Endometrial microvascular endothelial cells (primary cell): ENCODE measurements around the gene KRTAP9-4. TPM values are rescaled to one million over a fixed set of nuclear protein-coding genes. Genes with fewer than 3 reads are reported as not detected.
"Not testable (repeated sequence)": the region's sequence is repeated elsewhere in the genome, so short reads cannot be mapped to it uniquely, and the experiment has no call there.

Source experiments
- in situ Hi-C: cut with HindIII; loops from 2 replicates; pipeline ENCODE4 v1.10.0; 2017; ENCODE audit warnings: low sequenced_read_pairs, low pct_unique_long_range_greater_than_20kb; ENCODE audit errors: inconsistent ontology term
- total RNA-seq: library from RNA; depleted of rRNA; stranded (reverse); fragments of >200 nt; gene quantifications from one replicate; pipeline ENCODE4 v1.2.3, GENCODE V29; 2015; ENCODE audit errors: inconsistent ontology term

The KRTAP9-4 gene
- not detected for total RNA-seq

GRCh38 chr17:41249637-41250240 lies at the start of gene KRTAP9-4:
KRTAP9-4 (plus strand) TSS chr17:41249687; CDS start chr17:41249721, 34 bp downstream.
- in situ Hi-C loops, result not testable (repeated sequence)

- in situ Hi-C loops, result no loop called here
Observed at GRCh38 chr17:41211845-41212466, 37.5 kb upstream of the KRTAP9-4 start.

- in situ Hi-C loops, result no loop called here
Observed at GRCh38 chr17:41212524-41213169, 36.8 kb upstream of the KRTAP9-4 start.

- in situ Hi-C loops, result no loop called here
Observed at GRCh38 chr17:41215681-41216080, 33.8 kb upstream of the KRTAP9-4 start.

- in situ Hi-C loops, result no loop called here
Observed at GRCh38 chr17:41223821-41224220, 25.7 kb upstream of the KRTAP9-4 start.

GRCh38 chr17:41226051-41226450 lies 23.4 kb upstream of the KRTAP9-4 start:
- in situ Hi-C loops, result no loop called here

- in situ Hi-C loops, result not testable (repeated sequence)
Observed at GRCh38 chr17:41226598-41227095, 22.8 kb upstream of the KRTAP9-4 start, which contains the start of gene KRTAP9-2. KRTAP9-2 (plus strand) TSS chr17:41226648; CDS start chr17:41226655, 7 bp downstream.

- in situ Hi-C loops, result no loop called here
Observed at GRCh38 chr17:41230094-41230493, 19.4 kb upstream of the KRTAP9-4 start.

- in situ Hi-C loops, result no loop called here
Observed at GRCh38 chr17:41231731-41232130, 17.8 kb upstream of the KRTAP9-4 start.

- in situ Hi-C loops, result not testable (repeated sequence)
Observed at GRCh38 chr17:41232399-41233105, 16.9 kb upstream of the KRTAP9-4 start, which contains the start of gene KRTAP9-3. KRTAP9-3 (plus strand) TSS chr17:41232449; CDS start chr17:41232502, 53 bp downstream.

GRCh38 chr17:41237116-41237515 lies 12.4 kb upstream of the KRTAP9-4 start:
- in situ Hi-C loops, result not testable (repeated sequence)

GRCh38 chr17:41237949-41238437 lies 11.5 kb upstream of the KRTAP9-4 start, which contains the start of gene KRTAP9-8:
KRTAP9-8 (plus strand) TSS chr17:41237999; CDS start chr17:41238052, 53 bp downstream.
- in situ Hi-C loops, result not testable (repeated sequence)

- in situ Hi-C loops, result not testable (repeated sequence)
Observed at GRCh38 chr17:41246995-41247787, 2.3 kb upstream of the KRTAP9-4 start.

GRCh38 chr17:41251261-41251660 lies 1.8 kb downstream of the KRTAP9-4 start:
- in situ Hi-C loops, result no loop called here

GRCh38 chr17:41254861-41255260 lies 5.4 kb downstream of the KRTAP9-4 start:
- in situ Hi-C loops, result no loop called here

- in situ Hi-C loops, result not testable (repeated sequence)
Observed at GRCh38 chr17:41255381-41256290, 6.1 kb downstream of the KRTAP9-4 start, which contains the start of gene KRTAP9-9. KRTAP9-9 (plus strand) TSS chr17:41255384.

GRCh38 chr17:41256291-41256685 lies 6.8 kb downstream of the KRTAP9-4 start:
- in situ Hi-C loops, result no loop called here
